ENCODE results near the gene ARHGAP33. TPM values are rescaled to one million over a fixed set of nuclear protein-coding genes. Genes with fewer than 3 reads are reported as not detected.

The ARHGAP33 gene
- total and polyA plus RNA-seq, 2 of the 4 experiments (the other 2 are of a cell fraction): 0.72 to 11.9 TPM

- TF ChIP-seq NFE2L2 (IDR thresholded peaks at IDR 0.05; ENCODE audit: low read depth, low read length): no peak
Observed at GRCh38 chr19:35789978-35790944, 14.9 kb downstream of the ARHGAP33 start (continued).

GRCh38 chr19:35790981-35791813 is 15.8 kb downstream of the ARHGAP33 start:
- POLR2A ChIA-PET (ENCODE audit: unreplicated experiment): no interaction called here
- H3K23ac ChIP-seq (ENCODE audit: low read depth, low read length): no peak overlapping the region
- no peak overlapping the region for H3K14ac ChIP-seq (replicated peaks; ENCODE audit: low read depth, low read length)
- H3K9me1 ChIP-seq (ENCODE audit: insufficient read depth, low read length): no peaks in the 10 kb centered on the region
- BruUV-seq (replicated peaks): no TSS peak
- no peak for ATAC-seq (ENCODE audit: low read depth)
- peak overlapping the region; percentile 32 for H2AFZ ChIP-seq (replicated peaks; ENCODE audit: low read length, poor library complexity)
- no peak overlapping the region for H2BK5ac ChIP-seq (ENCODE audit: low read depth, low read length, poor library complexity, severe bottlenecking)
- H4K20me1 ChIP-seq (ENCODE audit: insufficient read depth, low read length): no peaks in the 10 kb centered on the region
- peaks cover 7% of the 10 kb centered on the region; the same call in 1 of the 2 replicates for H3K27me3 ChIP-seq (ENCODE audit: control insufficient read depth, insufficient read depth, low read length)
- dilution Hi-C loops (cut with HindIII; ENCODE audit: low sequenced_read_pairs, unreplicated experiment): no loop called here
- in situ Hi-C loops (cut with MboI; ENCODE audit: low sequenced_read_pairs): no loop called here
- no peak overlapping the region for H4K8ac ChIP-seq (ENCODE audit: low read depth in 2 of 2, low read length in 2 of 2)
- H3K4me1 ChIP-seq (ENCODE audit: control insufficient read depth, insufficient read depth, low read length): no peaks in the 10 kb centered on the region
- H3K9ac ChIP-seq (ENCODE audit: low read depth, low read length): no peak overlapping the region
- H4K91ac ChIP-seq (ENCODE audit: insufficient read depth, low read depth, low read length): no peak overlapping the region
- 46% methylated on average over 7 of the region's 20 CpGs; no CpG with 5 or more reads in 1 of the 2 experiments for WGBS, 2 experiments (ENCODE audit: extremely low coverage in 2 of 2, insufficient read length in 1 of 2)
- H2AK5ac ChIP-seq (ENCODE audit: low read depth, low read length): no peak overlapping the region
- CTCF ChIA-PET: no interaction called here
- no peak overlapping the region for H3K4me2 ChIP-seq (ENCODE audit: low read depth, low read length)
- H3K4me3 ChIP-seq (ENCODE audit: insufficient read depth, low read depth, low read length): no peak overlapping the region
- no peak for DNase-seq
- H4K5ac ChIP-seq (ENCODE audit: low read depth, low read length): no peak overlapping the region
- intact Hi-C loops (cut with micrococcal nuclease): no loop called here
- no peak overlapping the region for H2BK15ac ChIP-seq (ENCODE audit: low read depth, low read length)
- no peak overlapping the region for H2BK20ac ChIP-seq (ENCODE audit: low read depth, low read length)
- TF ChIP-seq ELK1 (IDR thresholded peaks at IDR 0.05; ENCODE audit: borderline replicate concordance, low read depth, low read length): no peak
- 0 out of 2 replicates have a peak, but pooled peaks have one; percentile 7 for TF ChIP-seq CTCF (conservative IDR thresholded peaks at IDR 0.05; ENCODE audit: low read depth, low read length)
- H3K9me3 ChIP-seq (ENCODE audit: control insufficient read depth, insufficient read depth, low read length): no peaks in the 10 kb centered on the region
- no peak overlapping the region for H3K18ac ChIP-seq (ENCODE audit: low read depth, low read length)
- no peaks in the 10 kb centered on the region for H3K79me1 ChIP-seq (ENCODE audit: low read depth in 1 of 2, low read length in 2 of 2)
- no peak overlapping the region for H3K27ac ChIP-seq (ENCODE audit: insufficient read depth, low read length)
- no peak overlapping the region for H2BK120ac ChIP-seq (ENCODE audit: low read depth, low read length)
- H3K56ac ChIP-seq (ENCODE audit: extremely low read depth, insufficient read depth, low read length): no peak overlapping the region
- H3K4ac ChIP-seq (ENCODE audit: low read depth, low read length): no peak overlapping the region
- no peaks in the 10 kb centered on the region for H3K36me3 ChIP-seq (ENCODE audit: control insufficient read depth, insufficient read depth, low read length)
- H2AK9ac ChIP-seq (replicated peaks; ENCODE audit: low read depth, low read length, poor library complexity): no peak overlapping the region

All from IMR-90 (cell line).